D721Med (cell line): Measurements from ENCODE around the gene GRK4.

Experiments used
- DNase-seq: peaks from one replicate; pipeline ENCODE4 v3.0.0; 2011; ENCODE audit warnings: low spot score; ENCODE audit not compliant: insufficient read length
- FAIRE-seq: peaks from 2 replicates; lab custom pipeline; 2011; peaks lifted over from hg19 to GRCh38; lab: Jason Lieb, UNC
- TF ChIP-seq, protein P1 (sequence below): IDR thresholded peaks from 2 replicates; pipeline ENCODE4 v1.5.1; 2012; ENCODE audit warnings: mild to moderate bottlenecking, control low read depth; ENCODE audit not compliant: insufficient read depth; ENCODE audit errors: missing control alignments

Gene GRK4

DNA sequence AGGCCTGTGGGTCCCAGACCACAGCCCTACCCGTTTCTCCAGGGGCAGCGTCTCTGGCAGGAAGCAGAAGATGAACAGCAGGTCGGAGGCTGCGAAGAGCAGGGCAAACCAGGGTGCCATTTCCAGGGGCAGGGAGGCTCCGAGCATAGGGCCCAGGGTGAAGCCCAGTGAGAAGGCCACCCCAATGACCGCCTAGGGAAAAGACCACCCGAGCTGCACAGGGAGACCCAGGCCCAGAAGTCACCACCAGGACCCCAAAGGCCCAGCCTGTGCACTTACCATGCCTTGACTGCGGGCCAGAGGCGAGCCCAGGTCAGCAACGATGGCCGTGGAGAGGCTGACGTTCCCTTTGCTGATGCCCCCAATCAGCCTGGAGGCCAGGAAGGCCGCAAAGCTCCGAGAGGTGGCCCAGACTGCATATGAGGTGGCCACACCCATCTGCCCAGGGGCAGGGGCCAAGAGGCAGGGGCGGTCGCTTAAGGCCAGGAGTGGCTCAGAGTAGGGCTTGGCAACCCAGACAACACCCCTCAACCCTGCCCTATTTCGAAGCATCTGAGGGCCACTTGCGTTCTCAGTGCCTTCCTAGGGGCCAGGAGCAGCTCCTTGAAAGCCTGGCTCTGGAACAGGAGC is 30.9 kb upstream of the GRK4 start:
- FAIRE-seq (no peak), DNase-seq (no peak)
- TF ChIP-seq, protein P1, sequence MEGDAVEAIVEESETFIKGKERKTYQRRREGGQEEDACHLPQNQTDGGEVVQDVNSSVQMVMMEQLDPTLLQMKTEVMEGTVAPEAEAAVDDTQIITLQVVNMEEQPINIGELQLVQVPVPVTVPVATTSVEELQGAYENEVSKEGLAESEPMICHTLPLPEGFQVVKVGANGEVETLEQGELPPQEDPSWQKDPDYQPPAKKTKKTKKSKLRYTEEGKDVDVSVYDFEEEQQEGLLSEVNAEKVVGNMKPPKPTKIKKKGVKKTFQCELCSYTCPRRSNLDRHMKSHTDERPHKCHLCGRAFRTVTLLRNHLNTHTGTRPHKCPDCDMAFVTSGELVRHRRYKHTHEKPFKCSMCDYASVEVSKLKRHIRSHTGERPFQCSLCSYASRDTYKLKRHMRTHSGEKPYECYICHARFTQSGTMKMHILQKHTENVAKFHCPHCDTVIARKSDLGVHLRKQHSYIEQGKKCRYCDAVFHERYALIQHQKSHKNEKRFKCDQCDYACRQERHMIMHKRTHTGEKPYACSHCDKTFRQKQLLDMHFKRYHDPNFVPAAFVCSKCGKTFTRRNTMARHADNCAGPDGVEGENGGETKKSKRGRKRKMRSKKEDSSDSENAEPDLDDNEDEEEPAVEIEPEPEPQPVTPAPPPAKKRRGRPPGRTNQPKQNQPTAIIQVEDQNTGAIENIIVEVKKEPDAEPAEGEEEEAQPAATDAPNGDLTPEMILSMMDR: no peak

- TF ChIP-seq, protein P1: no peak
- DNase-seq (no peak), FAIRE-seq (no peak)
Observed at GRCh38 chr4:2932951-2933565, 30.3 kb upstream of the GRK4 start.

DNA sequence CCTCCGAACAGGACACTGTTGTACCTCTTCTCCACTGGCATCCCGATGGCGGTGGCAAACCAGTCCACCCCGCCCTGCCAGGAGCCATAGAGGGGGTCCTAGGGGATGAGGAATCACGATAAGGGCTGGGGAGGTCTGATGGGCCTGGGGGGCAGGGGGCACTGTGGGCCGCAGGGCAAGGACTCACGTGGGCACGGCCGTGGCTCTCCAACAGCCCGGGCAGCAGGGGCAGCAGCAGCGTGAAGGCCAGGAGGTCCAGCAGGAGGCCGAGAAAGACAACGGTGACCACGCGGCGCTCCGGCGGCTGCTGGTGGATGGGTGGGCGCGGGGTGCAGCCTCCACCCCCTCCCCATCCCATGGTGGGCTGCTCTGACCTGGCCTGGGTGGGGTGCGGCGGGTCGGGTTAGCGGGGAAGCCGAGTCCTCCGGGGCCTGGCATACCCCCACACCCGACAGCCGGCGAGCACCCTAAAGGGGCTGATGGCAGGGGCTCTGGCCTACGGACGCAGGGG is 29.8 kb upstream of the GRK4 start:
- FAIRE-seq (no peak), DNase-seq (no peak)
- TF ChIP-seq, protein P1: no peak

- TF ChIP-seq, protein P1: no peak
- FAIRE-seq (no peak), DNase-seq (no peak)
Observed at GRCh38 chr4:2934077-2934812, 29.1 kb upstream of the GRK4 start.

DNA sequence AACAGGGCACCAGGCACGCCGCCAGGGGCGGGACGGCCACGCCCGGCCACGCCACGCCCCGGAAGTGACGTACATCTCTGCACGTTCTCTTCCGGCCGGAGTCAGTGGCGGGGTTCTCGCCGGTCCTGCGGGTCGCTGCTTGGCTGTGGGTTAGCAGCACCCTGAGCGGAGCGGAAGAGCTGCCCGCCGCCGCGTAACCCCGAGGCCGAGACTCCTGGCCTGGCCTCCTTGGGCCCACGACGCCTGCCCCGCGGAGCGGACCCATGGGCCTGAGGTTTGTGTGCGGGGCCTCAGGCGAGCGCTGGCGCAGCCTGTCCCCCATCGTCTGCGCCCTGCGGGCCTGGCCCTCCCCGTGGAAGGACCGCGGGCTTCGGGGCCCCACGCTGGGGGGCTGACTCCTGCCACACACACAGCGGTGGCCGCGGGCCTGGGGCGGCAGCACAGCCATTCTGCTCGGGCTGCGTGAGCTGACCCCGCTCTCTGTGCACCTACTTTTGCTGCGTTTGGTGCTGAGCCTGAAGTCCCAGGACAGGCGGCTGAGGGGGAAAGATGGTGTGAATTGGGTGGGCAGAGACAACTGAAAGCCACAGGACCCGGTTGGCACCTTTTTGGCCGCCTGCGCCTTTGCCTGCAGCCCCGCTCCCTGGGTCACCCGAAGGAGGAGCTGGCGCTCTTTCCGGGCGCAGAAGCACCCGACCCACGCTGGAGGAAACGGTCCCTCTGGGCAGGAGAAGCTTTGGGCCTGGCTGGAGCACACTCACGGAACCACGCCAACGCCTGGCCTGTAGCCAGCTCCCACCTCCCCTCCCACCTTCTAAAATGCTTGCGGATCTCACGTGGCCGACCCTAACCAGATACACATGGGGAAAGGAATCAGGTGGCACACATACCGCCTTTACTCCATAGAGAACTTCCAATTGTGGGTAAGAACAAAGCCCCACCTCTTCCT is 28.3 kb upstream of the GRK4 start:
- FAIRE-seq: no peak
- TF ChIP-seq, protein P1: no peak
- DNase-seq: peak; percentile 93
